A549 treated with Mapracorat at 1 μM for 4 hours (cell line): Measurements from ENCODE around the gene RCC1. TPM values are rescaled to one million over a fixed set of nuclear protein-coding genes. Genes with fewer than 3 reads are reported as not detected.

Experiments used
- total RNA-seq: library from RNA; stranded (reverse); fragments of 200-300 nt; extraction: Qiagen RNA extraction; gene quantifications from 5 replicates; pipeline ENCODE4 v1.2.3, GENCODE V29; 2022

Gene RCC1, protein sequence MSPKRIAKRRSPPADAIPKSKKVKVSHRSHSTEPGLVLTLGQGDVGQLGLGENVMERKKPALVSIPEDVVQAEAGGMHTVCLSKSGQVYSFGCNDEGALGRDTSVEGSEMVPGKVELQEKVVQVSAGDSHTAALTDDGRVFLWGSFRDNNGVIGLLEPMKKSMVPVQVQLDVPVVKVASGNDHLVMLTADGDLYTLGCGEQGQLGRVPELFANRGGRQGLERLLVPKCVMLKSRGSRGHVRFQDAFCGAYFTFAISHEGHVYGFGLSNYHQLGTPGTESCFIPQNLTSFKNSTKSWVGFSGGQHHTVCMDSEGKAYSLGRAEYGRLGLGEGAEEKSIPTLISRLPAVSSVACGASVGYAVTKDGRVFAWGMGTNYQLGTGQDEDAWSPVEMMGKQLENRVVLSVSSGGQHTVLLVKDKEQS
- total RNA-seq, result 67.2 to 83.0 TPM (median 75.8 TPM) in 5 replicates

GRCh38 chr1:28505406-28506187, at the start of gene RCC1:
Gene RCC1, plus strand, starts transcription at chr1:28506043. Its CDS starts 23,824 bp downstream, at chr1:28529867.

DNA sequence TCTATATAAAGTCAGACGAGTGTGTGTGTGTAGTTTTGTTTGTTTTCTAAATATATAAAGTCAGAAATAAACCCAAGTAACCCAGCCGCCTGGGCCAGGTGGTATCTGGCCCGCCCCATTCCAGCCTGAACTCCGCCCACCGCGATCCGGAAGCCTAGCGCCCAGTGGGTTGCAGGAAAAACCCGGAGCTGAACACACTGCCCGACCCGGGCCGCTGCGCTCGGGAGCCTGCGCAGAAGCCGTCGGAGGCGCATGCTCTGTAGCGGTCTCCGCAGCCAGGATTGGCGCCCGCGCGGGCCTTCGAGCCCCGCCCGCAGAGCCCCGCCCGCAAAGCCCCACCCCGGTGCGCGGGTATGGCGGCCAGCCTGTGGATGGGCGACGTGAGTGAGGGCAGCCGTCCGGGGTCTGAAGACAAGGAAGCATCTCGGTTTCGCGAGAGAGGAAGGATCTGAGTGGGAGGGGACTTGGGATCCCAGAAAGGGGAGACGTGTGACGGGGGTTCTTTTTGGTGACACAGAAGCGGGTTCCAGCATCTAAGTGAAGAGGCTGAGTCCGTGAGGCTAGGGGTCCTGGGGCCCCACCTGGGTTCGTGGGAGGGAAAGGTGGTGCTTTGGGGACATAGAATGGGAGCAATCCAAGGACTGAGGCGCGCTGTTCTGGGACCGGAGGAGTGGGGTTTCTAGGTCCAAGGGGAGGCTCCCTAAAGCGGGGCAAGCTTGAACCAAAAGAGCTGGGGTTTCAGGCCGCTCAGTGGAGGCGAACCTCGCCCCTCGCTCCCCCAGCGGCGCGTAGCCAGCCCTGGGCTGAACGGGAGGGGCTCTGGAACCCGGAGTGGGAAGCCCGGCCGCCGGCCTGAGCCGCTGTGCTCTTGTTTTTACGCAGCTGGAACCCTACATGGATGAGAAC, 47.2 kb downstream of the RCC1 start, which contains the start of gene TRNAU1AP:
TSS of gene TRNAU1AP (plus strand) at position 328 of the 906 bp plus-strand sequence. CDS start at position 354, 26 bp downstream.

Other genes starting within 250 kb of the RCC1 start
- 6.2 to 8.8 TPM (median 8.3 TPM) in 5 replicates for gene SESN2, start 246.5 kb upstream of the RCC1 start, total RNA-seq
- gene MED18, start 177.0 kb upstream of the RCC1 start, total RNA-seq, result 12.5 to 17.4 TPM (median 15.2 TPM) in 5 replicates
- gene PHACTR4, start 136.3 kb upstream of the RCC1 start, total RNA-seq, result 19.4 to 23.5 TPM (median 21.8 TPM) in 5 replicates
- gene TRNAU1AP, start 47.0 kb downstream of the RCC1 start, total RNA-seq, result 19.8 to 27.3 TPM (median 23.3 TPM) in 5 replicates
- 2.9 to 3.5 TPM (median 3.1 TPM) in 5 replicates for gene RAB42, start 86.2 kb downstream of the RCC1 start, total RNA-seq
- gene TAF12, start 137.0 kb downstream of the RCC1 start, total RNA-seq, result 11.9 to 13.6 TPM (median 13.0 TPM) in 5 replicates
- not detected in 5 replicates for gene RNU11, start 142.6 kb downstream of the RCC1 start, total RNA-seq
- 5.5 to 6.3 TPM (median 5.7 TPM) in 5 replicates for gene GMEB1, start 162.7 kb downstream of the RCC1 start, total RNA-seq
- 51.6 to 57.5 TPM (median 53.3 TPM) in 5 replicates for gene YTHDF2, start 230.9 kb downstream of the RCC1 start, total RNA-seq